Activated naive CD4-positive, alpha-beta T cell treated with anti-CD3 and anti-CD28 coated beads, Interleukin-2, amount 50 U/mL, for 24 hours (primary cell): Measurements from ENCODE around the gene PTPRZ1.
A peak's percentile ranks its signal among the peaks of the same experiment; 100 is the strongest.

Experiments
- H3K27ac Mint-ChIP-seq: one replicate; pipeline ENCODE4 v1.8.0; 2021; ENCODE audit warnings: mild to moderate bottlenecking, mixed read lengths
- H3K27me3 Mint-ChIP-seq: one replicate; pipeline ENCODE4 v1.8.0; 2021; ENCODE audit warnings: mixed read lengths
- H3K36me3 Mint-ChIP-seq: one replicate; pipeline ENCODE4 v1.8.0; 2021; ENCODE audit warnings: mixed read lengths
- H3K4me1 Mint-ChIP-seq: one replicate; pipeline ENCODE4 v1.8.0; 2021; ENCODE audit warnings: mixed read lengths
- H3K4me3 Mint-ChIP-seq: one replicate; pipeline ENCODE4 v1.8.0; 2021; ENCODE audit warnings: mild to moderate bottlenecking, mixed read lengths
- H3K9me3 Mint-ChIP-seq: one replicate; pipeline ENCODE4 v1.8.0; 2021; ENCODE audit warnings: mixed read lengths

Gene PTPRZ1

GRCh38 chr7:122082160-122082559 lies 209.2 kb downstream of the PTPRZ1 start:
- H3K27ac Mint-ChIP-seq: peak overlapping the region; percentile 64
- H3K4me3 Mint-ChIP-seq: no peak overlapping the region
- no peaks in the 10 kb centered on the region for H3K4me1 Mint-ChIP-seq
- H3K9me3 Mint-ChIP-seq: peaks cover 4% of the 10 kb centered on the region
- H3K27me3 Mint-ChIP-seq: no peaks in the 10 kb centered on the region
- H3K36me3 Mint-ChIP-seq: no peaks in the 10 kb centered on the region

GRCh38 chr7:122082670-122083069 lies 209.7 kb downstream of the PTPRZ1 start:
- peaks cover 4% of the 10 kb centered on the region for H3K9me3 Mint-ChIP-seq
- H3K27me3 Mint-ChIP-seq: no peaks in the 10 kb centered on the region
- H3K4me1 Mint-ChIP-seq: no peaks in the 10 kb centered on the region
- H3K36me3 Mint-ChIP-seq: no peaks in the 10 kb centered on the region
- H3K4me3 Mint-ChIP-seq: no peak overlapping the region
- no peak overlapping the region for H3K27ac Mint-ChIP-seq

DNA sequence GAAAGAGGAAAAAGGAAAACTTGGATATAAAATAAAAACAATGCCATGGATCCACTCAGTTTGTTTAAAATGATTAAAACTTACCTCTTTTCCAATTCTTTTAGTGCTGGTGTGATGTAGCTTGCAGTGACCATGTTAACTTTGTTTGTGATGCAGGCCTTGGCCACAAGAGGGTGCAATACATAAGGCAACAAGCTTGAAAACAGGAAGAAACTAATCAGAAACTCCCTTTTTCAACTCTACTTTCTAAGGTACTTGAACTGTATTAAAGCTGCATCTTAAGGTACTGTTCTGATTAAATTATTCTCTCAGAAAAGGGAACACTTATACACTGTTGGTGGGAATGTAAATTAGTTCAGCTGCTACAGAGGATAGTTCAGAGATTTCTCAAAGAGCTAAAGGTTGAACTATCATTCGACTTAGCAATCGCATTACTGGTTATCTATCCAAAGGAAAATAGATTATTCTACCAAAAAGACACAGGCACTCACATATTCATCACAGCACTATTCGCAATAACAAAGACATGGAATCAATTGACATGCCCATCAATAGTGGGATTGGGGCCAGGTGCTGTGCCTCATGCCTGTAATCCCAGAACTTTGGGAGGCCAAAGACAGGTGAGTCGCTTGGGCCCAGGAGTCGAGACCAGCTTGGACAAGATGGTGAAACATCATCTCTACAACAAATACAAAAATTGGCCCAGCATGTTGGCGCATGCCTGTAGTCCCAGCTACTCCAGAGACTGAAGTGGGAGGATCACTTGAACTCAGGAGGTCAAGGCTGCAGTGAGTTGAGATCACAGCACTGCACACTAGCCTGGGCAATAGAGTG lies 220.2 kb downstream of the PTPRZ1 start:
- H3K9me3 Mint-ChIP-seq: no peaks in the 10 kb centered on the region
- no peaks in the 10 kb centered on the region for H3K36me3 Mint-ChIP-seq
- no peaks in the 10 kb centered on the region for H3K27me3 Mint-ChIP-seq
- H3K27ac Mint-ChIP-seq: no peak overlapping the region
- no peak overlapping the region for H3K4me3 Mint-ChIP-seq
- H3K4me1 Mint-ChIP-seq: no peaks in the 10 kb centered on the region

- H3K36me3 Mint-ChIP-seq: no peaks in the 10 kb centered on the region
- H3K4me3 Mint-ChIP-seq: no peak overlapping the region
- H3K4me1 Mint-ChIP-seq: no peaks in the 10 kb centered on the region
- no peak overlapping the region for H3K27ac Mint-ChIP-seq
- H3K27me3 Mint-ChIP-seq: no peaks in the 10 kb centered on the region
- H3K9me3 Mint-ChIP-seq: no peaks in the 10 kb centered on the region
These were observed 221.6 kb downstream of the PTPRZ1 start for GRCh38 chr7:122094549-122094948.

- Mint-ChIP-seq H3K27me3 (no peaks in the 10 kb centered on the region), H3K9me3 (peaks cover 6% of the 10 kb centered on the region), H3K4me1 (no peaks in the 10 kb centered on the region), H3K36me3 (no peaks in the 10 kb centered on the region), H3K4me3 (no peak overlapping the region), H3K27ac (no peak overlapping the region)
These were observed 222.7 kb downstream of the PTPRZ1 start for GRCh38 chr7:122095642-122096041.

GRCh38 chr7:122100021-122100420 lies 227.1 kb downstream of the PTPRZ1 start:
- H3K4me3 Mint-ChIP-seq: no peak overlapping the region
- H3K27me3 Mint-ChIP-seq: no peaks in the 10 kb centered on the region
- H3K9me3 Mint-ChIP-seq: peaks cover 20% of the 10 kb centered on the region
- peaks cover 1% of the 10 kb centered on the region for H3K36me3 Mint-ChIP-seq
- no peak overlapping the region for H3K27ac Mint-ChIP-seq
- H3K4me1 Mint-ChIP-seq: no peaks in the 10 kb centered on the region

- H3K4me3 Mint-ChIP-seq: no peak overlapping the region
- no peaks in the 10 kb centered on the region for H3K4me1 Mint-ChIP-seq
- peaks cover 34% of the 10 kb centered on the region for H3K9me3 Mint-ChIP-seq
- H3K27ac Mint-ChIP-seq: no peak overlapping the region
- peaks cover 2% of the 10 kb centered on the region for H3K36me3 Mint-ChIP-seq
- H3K27me3 Mint-ChIP-seq: no peaks in the 10 kb centered on the region
These were observed 230.1 kb downstream of the PTPRZ1 start for GRCh38 chr7:122103064-122103463.
